ENCODE data around the gene GJB4. TPM values are rescaled to one million over a fixed set of nuclear protein-coding genes. Genes with fewer than 3 reads are reported as not detected.
A peak's percentile ranks its signal among the peaks of the same experiment; 100 is the strongest.
"Not testable (repeated sequence)": the region's sequence is repeated elsewhere in the genome, so short reads cannot be mapped to it uniquely, and the experiment has no call there.

Gene GJB4
- total RNA-seq, 1 donor from 2014 or later: not detected

DNA sequence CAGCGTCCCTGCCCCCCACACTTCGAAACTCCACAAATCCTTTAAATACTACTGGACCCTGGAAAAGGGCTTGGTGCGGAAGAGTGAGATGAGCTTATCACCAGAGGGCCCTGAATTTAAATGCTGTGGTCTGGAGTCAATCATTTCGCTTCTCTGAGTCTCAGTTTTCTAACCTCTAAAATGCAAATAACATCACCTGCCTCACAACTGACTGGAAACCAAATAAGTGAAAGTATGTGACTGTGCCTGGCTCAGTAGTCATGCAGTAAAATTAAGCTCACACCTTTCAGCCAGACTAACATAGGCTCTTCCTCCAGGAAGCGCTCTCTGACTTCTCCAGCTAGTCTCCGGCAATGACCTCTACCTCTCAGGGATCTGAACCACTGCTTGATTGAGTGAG lies 37.5 kb downstream of the GJB4 start:
- Mint-ChIP-seq H3K9me3 (ENCODE audit: unreplicated experiment) (no peaks in the 10 kb centered on the region), H3K4me3 (ENCODE audit: unreplicated experiment) (no peak overlapping the region), H3K36me3 (ENCODE audit: unreplicated experiment) (no peaks in the 10 kb centered on the region), H3K27ac (ENCODE audit: unreplicated experiment) (no peak overlapping the region), H3K27me3 (ENCODE audit: unreplicated experiment) (peaks cover 6% of the 10 kb centered on the region), H3K4me1 (ENCODE audit: unreplicated experiment) (no peaks in the 10 kb centered on the region)
- no peak for DNase-seq (ENCODE audit: extremely low spot score, unreplicated experiment)
- TF ChIP-seq CTCF (IDR thresholded peaks at IDR 0.05): no peak

GRCh38 chr1:34800214-34800613 lies 40.7 kb downstream of the GJB4 start:
- no peak for TF ChIP-seq CTCF (IDR thresholded peaks at IDR 0.05)
- Mint-ChIP-seq H3K36me3 (ENCODE audit: unreplicated experiment) (no peaks in the 10 kb centered on the region), H3K27ac (ENCODE audit: unreplicated experiment) (no peak overlapping the region), H3K4me3 (ENCODE audit: unreplicated experiment) (no peak overlapping the region), H3K4me1 (ENCODE audit: unreplicated experiment) (no peaks in the 10 kb centered on the region), H3K27me3 (ENCODE audit: unreplicated experiment) (peaks cover 3% of the 10 kb centered on the region), H3K9me3 (ENCODE audit: unreplicated experiment) (peaks cover 4% of the 10 kb centered on the region)
- no peak for DNase-seq (ENCODE audit: extremely low spot score, unreplicated experiment)

- no peak for TF ChIP-seq CTCF (IDR thresholded peaks at IDR 0.05)
- Mint-ChIP-seq H3K4me1 (ENCODE audit: unreplicated experiment) (no peaks in the 10 kb centered on the region), H3K36me3 (ENCODE audit: unreplicated experiment) (no peaks in the 10 kb centered on the region), H3K4me3 (ENCODE audit: unreplicated experiment) (no peak overlapping the region), H3K9me3 (ENCODE audit: unreplicated experiment) (peaks cover 4% of the 10 kb centered on the region), H3K27me3 (ENCODE audit: unreplicated experiment) (peaks cover 3% of the 10 kb centered on the region), H3K27ac (ENCODE audit: unreplicated experiment) (no peak overlapping the region)
- no peak for DNase-seq (ENCODE audit: extremely low spot score, unreplicated experiment)
Measured at GRCh38 chr1:34803770-34804169, 44.2 kb downstream of the GJB4 start.

DNA sequence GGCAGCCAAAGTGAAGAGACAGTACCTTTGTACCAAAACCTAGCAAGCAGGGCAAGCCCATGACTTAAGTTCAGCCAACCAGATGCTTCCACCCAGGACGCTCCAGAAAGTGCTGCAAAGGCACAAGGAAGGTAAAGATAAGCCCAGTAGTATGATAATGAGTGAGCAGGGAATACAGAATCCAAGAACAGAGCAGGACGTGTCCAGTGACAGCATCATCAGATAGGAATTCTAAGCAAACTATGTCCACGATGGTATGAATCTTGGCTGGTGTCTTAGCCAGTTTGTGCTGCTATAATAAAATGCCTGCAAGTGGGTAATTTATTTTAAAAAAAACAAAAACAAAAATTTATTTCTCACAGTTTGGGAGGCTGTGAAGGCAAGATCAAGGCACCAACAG lies 46.9 kb downstream of the GJB4 start:
- Mint-ChIP-seq H3K4me1 (ENCODE audit: unreplicated experiment) (no peaks in the 10 kb centered on the region), H3K36me3 (ENCODE audit: unreplicated experiment) (no peaks in the 10 kb centered on the region), H3K27ac (ENCODE audit: unreplicated experiment) (no peak overlapping the region), H3K9me3 (ENCODE audit: unreplicated experiment) (peaks cover 4% of the 10 kb centered on the region), H3K4me3 (ENCODE audit: unreplicated experiment) (no peak overlapping the region), H3K27me3 (ENCODE audit: unreplicated experiment) (peaks cover 3% of the 10 kb centered on the region)
- no peak for DNase-seq (ENCODE audit: extremely low spot score, unreplicated experiment)
- no peak for TF ChIP-seq CTCF (IDR thresholded peaks at IDR 0.05)

DNA sequence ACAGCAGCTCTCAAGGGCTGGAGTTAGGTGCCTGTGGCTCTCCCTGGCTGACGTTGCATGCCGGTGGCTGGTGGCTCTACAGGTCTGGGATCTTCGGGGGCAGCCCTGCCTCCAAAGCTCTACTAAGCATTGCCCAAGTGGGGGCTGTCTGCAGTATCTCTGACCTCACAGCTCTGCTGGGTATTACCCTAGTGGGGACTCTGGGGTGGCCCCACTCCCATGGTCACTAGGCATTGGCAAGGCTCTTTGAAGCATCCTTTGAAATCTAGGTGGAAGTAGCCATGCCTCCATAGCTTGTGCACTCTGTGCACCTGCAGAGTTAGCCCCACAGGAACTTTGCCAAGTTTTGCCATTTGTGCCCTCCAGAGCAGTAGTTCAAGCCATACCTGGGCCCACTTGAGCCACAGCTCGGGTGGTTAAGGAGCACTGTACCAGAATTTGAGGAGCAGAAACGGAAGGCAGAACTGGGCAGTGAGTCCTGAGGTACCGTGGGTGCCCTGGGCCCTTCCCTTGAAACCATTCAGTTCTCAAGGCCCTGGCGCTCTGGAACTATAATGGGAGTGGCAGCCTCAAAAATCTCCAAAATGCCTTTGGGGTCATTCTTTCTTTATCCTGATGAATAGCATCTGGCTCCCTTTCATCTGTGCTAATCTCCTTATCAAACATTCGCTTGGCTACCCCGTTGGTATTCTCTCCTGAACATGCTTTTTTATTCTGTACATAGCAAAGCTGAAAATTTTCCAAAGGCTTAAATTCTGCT lies 48.7 kb downstream of the GJB4 start:
- Mint-ChIP-seq H3K36me3 (ENCODE audit: unreplicated experiment) (no peaks in the 10 kb centered on the region), H3K27ac (ENCODE audit: unreplicated experiment) (no peak overlapping the region), H3K27me3 (ENCODE audit: unreplicated experiment) (peaks cover 3% of the 10 kb centered on the region), H3K9me3 (ENCODE audit: unreplicated experiment) (peaks cover 4% of the 10 kb centered on the region), H3K4me3 (ENCODE audit: unreplicated experiment) (no peak overlapping the region), H3K4me1 (ENCODE audit: unreplicated experiment) (no peaks in the 10 kb centered on the region)
- TF ChIP-seq CTCF (IDR thresholded peaks at IDR 0.05): no peak
- peak; percentile 59 for DNase-seq (ENCODE audit: extremely low spot score, unreplicated experiment)

- peak; percentile 15 for DNase-seq (ENCODE audit: extremely low spot score, unreplicated experiment)
- not testable (repeated sequence) for H3K9me3 Mint-ChIP-seq (ENCODE audit: unreplicated experiment); H3K4me1 Mint-ChIP-seq (ENCODE audit: unreplicated experiment); H3K27ac Mint-ChIP-seq (ENCODE audit: unreplicated experiment); H3K27me3 Mint-ChIP-seq (ENCODE audit: unreplicated experiment); H3K36me3 Mint-ChIP-seq (ENCODE audit: unreplicated experiment); H3K4me3 Mint-ChIP-seq (ENCODE audit: unreplicated experiment)
Measured at GRCh38 chr1:34810781-34811180, 51.2 kb downstream of the GJB4 start.
